K562 (cell line): Measurements from ENCODE around the gene TUT4. TPM values are rescaled to one million over a fixed set of nuclear protein-coding genes. Genes with fewer than 3 reads are reported as not detected.

Experiments used
- ADNP ChIP-seq: fragments of 200-800 bp; sonication (Bioruptor generic); IDR thresholded peaks from 2 replicates; pipeline ENCODE4 v1.6.1; 2016; ENCODE audit warnings: missing genetic modification characterization, missing compliant biosample characterization
- CTBP1 ChIP-seq: fragments of 450-650 bp; IDR thresholded peaks from 2 replicates; pipeline ENCODE4 v1.6.1; 2016; ENCODE audit warnings: borderline replicate concordance
- ETV5 ChIP-seq: sonication (generic); formaldehyde crosslinking; IDR thresholded peaks from 2 replicates; pipeline ENCODE4 v1.4.0; 2020; ENCODE audit warnings: low read depth, mild to moderate bottlenecking, missing genetic modification reagents
- HMGN3 ChIP-seq: IDR thresholded peaks from 2 replicates; pipeline ENCODE4 v1.6.1; 2011; ENCODE audit warnings: borderline replicate concordance, low read depth, mild to moderate bottlenecking, mixed read lengths, low read length; ENCODE audit not compliant: insufficient read length; ENCODE audit errors: extremely low read depth
- KLF16 ChIP-seq: IDR thresholded peaks from 2 replicates; pipeline ENCODE4 v1.6.1; 2016; ENCODE audit warnings: antibody characterized with exemption
- MED1 ChIP-seq: sonication (generic); formaldehyde crosslinking; IDR thresholded peaks from 2 replicates; pipeline ENCODE4 v1.8.1; 2023; ENCODE audit warnings: missing genetic modification reagents, borderline replicate concordance
- MTA3 ChIP-seq: fragments of 450-650 bp; formaldehyde crosslinking; IDR thresholded peaks from 2 replicates; pipeline ENCODE4 v1.6.1; 2017; ENCODE audit warnings: mild to moderate bottlenecking, borderline replicate concordance
- MYC ChIP-seq, 2 experiments: fragments of 250-450 bp in 1 of 2; sonication (Bioruptor Pico) in 1 of 2; IDR thresholded peaks; 2 replicates each; pipeline versions ENCODE4 v1.5.1 to v1.6.1; 2012 to 2021; ENCODE audit warnings: low read depth in 2 of 2, borderline replicate concordance in 1 of 2, improper control_type of control experiment in 1 of 2, low read length in 1 of 2, mild to moderate bottlenecking in 1 of 2, moderate library complexity in 1 of 2
- NONO ChIP-seq, 2 experiments: fragments of 200-400 bp in 1 of 2; fragments of 450-650 bp in 1 of 2; formaldehyde crosslinking in 1 of 2; IDR thresholded peaks; 2 replicates each; pipeline ENCODE4 v1.6.1; 2017; ENCODE audit warnings: low read depth in 2 of 2, mild to moderate bottlenecking in 2 of 2, moderate library complexity in 2 of 2, low read length in 1 of 2
- PHTF2 ChIP-seq: fragments of 250-450 bp; sonication (Bioruptor Pico); IDR thresholded peaks from 2 replicates; pipeline ENCODE4 v1.5.0; 2021; ENCODE audit warnings: mild to moderate bottlenecking
- PML ChIP-seq: IDR thresholded peaks from 2 replicates; pipeline ENCODE4 v1.6.1; 2012; ENCODE audit warnings: low read length, inconsistent platforms
- RAD21 ChIP-seq, 2 experiments: fragments of 250-450 bp in 1 of 2; fragments of 450-650 bp in 1 of 2; sonication (Bioruptor Pico) in 1 of 2; formaldehyde crosslinking in 1 of 2; IDR thresholded peaks in 1 of 2; conservative IDR thresholded peaks in 1 of 2; 2 replicates each; pipeline versions ENCODE4 v1.4.0 to v1.8.0; 2020 to 2022; ENCODE audit warnings: mild to moderate bottlenecking in 2 of 2, moderate library complexity in 1 of 2
- RBFOX2 ChIP-seq: fragments of 200-400 bp; formaldehyde crosslinking; IDR thresholded peaks from 2 replicates; pipeline ENCODE4 v1.6.1; 2017; ENCODE audit warnings: low read depth, mild to moderate bottlenecking, low read length, moderate library complexity
- SIN3B ChIP-seq: fragments of 450-650 bp; IDR thresholded peaks from 2 replicates; pipeline ENCODE4 v1.6.1; 2017; ENCODE audit warnings: low read depth, mild to moderate bottlenecking, moderate library complexity
- WHSC1 ChIP-seq: IDR thresholded peaks from one replicate; pipeline ENCODE4 v1.6.1; 2012; ENCODE audit warnings: low read length, control low read depth, inconsistent platforms
- ZFX ChIP-seq: sonication (generic); formaldehyde crosslinking; IDR thresholded peaks from 2 replicates; pipeline ENCODE4 v1.8.0; 2022; ENCODE audit warnings: mild to moderate bottlenecking, missing genetic modification reagents, moderate library complexity
- ZNF140 ChIP-seq: fragments of 250-450 bp; sonication (Bioruptor Pico); IDR thresholded peaks from 2 replicates; pipeline ENCODE4 v1.8.0; 2021; ENCODE audit warnings: moderate library complexity, mild to moderate bottlenecking, inconsistent platforms
- ZNF146 ChIP-seq: IDR thresholded peaks from one replicate; pipeline ENCODE4 v1.6.1; 2018; ENCODE audit warnings: missing compliant biosample characterization; ENCODE audit not compliant: unreplicated experiment
- ZNF589 ChIP-seq: fragments of 200-800 bp; sonication (Bioruptor generic); IDR thresholded peaks from 2 replicates; pipeline ENCODE4 v1.6.1; 2016; ENCODE audit warnings: low read depth, missing genetic modification characterization, missing compliant biosample characterization
- polyA plus RNA-seq, 8 experiments: library from polyadenylated mRNA; depleted of rRNA in 4 of 8; stranded (reverse) in 5 of 8; unstranded in 3 of 8; fragments of >200 nt; fragmentation: Nextera tagmentation in 2 of 8; fragmentation: Illumina TruSeq in 1 of 8; extraction: Ambion mirVana in 2 of 8; extraction: Trizol in 1 of 8; gene quantifications; 2 replicates each; pipeline versions ENCODE4 v1.2.1 to v1.2.3, GENCODE V29; 2011 to 2014; ENCODE audit warnings: inconsistent platforms in 1 of 8, missing spikeins in 1 of 8
- total RNA-seq, 7 experiments: library from RNA; depleted of rRNA in 6 of 7; stranded (reverse); fragments of >200 nt in 6 of 7; fragmentation: Illumina TruSeq in 2 of 7; extraction: Trizol in 2 of 7; gene quantifications; 2 replicates each; pipeline versions ENCODE4 v1.2.1 to v1.2.3, GENCODE V29; 2011 to 2021; ENCODE audit warnings: low replicate concordance in 1 of 7
- TF ChIP-seq, protein P1 (sequence below): fragments of 450-650 bp; IDR thresholded peaks from 2 replicates; pipeline ENCODE4 v1.6.1; 2017; ENCODE audit warnings: antibody characterized with exemption, mild to moderate bottlenecking
- TF ChIP-seq, protein P2 (sequence below): sonication (generic); formaldehyde crosslinking; IDR thresholded peaks from 2 replicates; pipeline ENCODE4 v1.9.0; 2022; ENCODE audit warnings: mild to moderate bottlenecking, missing genetic modification reagents

TUT4 gene
- total and polyA plus RNA-seq, 9 of the 15 experiments (the other 6 are each of a cell fraction or from before 2014, with no cell fraction given) = 15.8 to 53.5 (median 36.7) TPM

DNA sequence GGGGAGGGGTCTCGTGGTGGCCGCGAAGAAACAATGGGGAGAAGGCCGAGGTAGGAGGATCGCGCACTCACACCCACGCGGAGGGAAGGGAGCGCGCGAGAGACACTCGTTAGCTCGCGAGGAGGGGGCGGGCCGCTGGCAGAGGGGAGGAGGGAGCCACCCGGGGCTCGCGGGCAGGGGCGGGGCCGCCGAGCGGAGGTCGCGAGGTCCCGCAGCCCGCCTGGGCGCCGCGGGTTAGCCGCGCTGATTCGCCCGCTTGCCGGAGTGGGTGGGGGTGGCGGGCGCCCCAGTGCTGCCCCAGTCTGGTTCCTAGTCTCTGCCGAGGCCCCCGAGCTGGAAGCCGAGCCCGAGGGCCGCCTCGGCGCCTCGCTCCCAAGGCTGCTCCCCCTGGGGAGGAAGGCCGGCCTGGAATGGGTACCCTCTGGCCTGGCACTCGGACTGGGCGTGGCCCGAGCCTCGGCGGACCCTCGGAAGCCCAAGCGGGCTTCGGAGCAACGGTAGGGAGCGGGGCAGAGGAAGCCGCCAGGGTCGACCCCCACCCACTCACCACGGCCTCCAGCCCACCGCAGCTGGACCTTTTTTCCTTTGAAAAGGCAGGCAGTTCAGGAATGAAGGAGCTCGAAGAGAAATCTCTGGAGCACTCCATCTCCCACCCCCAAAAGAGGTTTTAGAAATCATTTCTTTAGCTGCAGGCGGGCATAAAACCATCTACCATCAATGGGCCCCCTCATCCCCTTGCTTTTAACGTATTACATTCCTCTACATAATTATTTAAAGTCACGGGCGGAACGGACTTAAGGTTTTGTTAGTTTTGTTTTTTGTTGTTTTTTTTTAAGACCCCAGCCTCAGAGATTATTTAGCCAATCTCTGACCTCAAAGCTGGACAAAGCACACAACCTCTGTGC lies 722 bp upstream of the TUT4 start (continued):
- TF ChIP-seq, protein P1, sequence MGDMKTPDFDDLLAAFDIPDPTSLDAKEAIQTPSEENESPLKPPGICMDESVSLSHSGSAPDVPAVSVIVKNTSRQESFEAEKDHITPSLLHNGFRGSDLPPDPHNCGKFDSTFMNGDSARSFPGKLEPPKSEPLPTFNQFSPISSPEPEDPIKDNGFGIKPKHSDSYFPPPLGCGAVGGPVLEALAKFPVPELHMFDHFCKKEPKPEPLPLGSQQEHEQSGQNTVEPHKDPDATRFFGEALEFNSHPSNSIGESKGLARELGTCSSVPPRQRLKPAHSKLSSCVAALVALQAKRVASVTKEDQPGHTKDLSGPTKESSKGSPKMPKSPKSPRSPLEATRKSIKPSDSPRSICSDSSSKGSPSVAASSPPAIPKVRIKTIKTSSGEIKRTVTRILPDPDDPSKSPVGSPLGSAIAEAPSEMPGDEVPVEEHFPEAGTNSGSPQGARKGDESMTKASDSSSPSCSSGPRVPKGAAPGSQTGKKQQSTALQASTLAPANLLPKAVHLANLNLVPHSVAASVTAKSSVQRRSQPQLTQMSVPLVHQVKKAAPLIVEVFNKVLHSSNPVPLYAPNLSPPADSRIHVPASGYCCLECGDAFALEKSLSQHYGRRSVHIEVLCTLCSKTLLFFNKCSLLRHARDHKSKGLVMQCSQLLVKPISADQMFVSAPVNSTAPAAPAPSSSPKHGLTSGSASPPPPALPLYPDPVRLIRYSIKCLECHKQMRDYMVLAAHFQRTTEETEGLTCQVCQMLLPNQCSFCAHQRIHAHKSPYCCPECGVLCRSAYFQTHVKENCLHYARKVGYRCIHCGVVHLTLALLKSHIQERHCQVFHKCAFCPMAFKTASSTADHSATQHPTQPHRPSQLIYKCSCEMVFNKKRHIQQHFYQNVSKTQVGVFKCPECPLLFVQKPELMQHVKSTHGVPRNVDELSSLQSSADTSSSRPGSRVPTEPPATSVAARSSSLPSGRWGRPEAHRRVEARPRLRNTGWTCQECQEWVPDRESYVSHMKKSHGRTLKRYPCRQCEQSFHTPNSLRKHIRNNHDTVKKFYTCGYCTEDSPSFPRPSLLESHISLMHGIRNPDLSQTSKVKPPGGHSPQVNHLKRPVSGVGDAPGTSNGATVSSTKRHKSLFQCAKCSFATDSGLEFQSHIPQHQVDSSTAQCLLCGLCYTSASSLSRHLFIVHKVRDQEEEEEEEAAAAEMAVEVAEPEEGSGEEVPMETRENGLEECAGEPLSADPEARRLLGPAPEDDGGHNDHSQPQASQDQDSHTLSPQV = peak; percentile 62
- TF ChIP-seq WHSC1 (no peak), MTA3 (peak; percentile 82; the same call in 1 of the 2 replicates), ZNF140 (CRISPR knock-in tag) (no peak), NONO (IDR thresholded peaks at IDR 0.05; ENCODE audit: low read depth in 2 of 2, low read length in 1 of 2) (peak; percentile 60 to 75; a peak in 3 of 4 replicates), ZNF146 (CRISPR knock-in tag) (peak; percentile 6), PML (peak; percentile 55; the same call in 1 of the 2 replicates), KLF16 (no peak), MYC (IDR thresholded peaks at IDR 0.05; ENCODE audit: low read depth, low read length) (peak; percentile 83), MYC (CRISPR knock-in tag; IDR thresholded peaks at IDR 0.05; ENCODE audit: borderline replicate concordance, low read depth) (peak; percentile 70; the same call in 1 of the 2 replicates), MED1 (CRISPR knock-in tag) (no peak), SIN3B (0 out of 2 replicates have a peak, but pooled peaks have one; percentile 28), RAD21 (CRISPR knock-in tag; conservative IDR thresholded peaks at IDR 0.05 in 1 of 2, IDR thresholded peaks at IDR 0.05 in 1 of 2) (0 out of 4 replicates have a peak, but pooled peaks of 1 of the 2 experiments have one; percentile 14), CTBP1 (peak; percentile 53; the same call in 1 of the 2 replicates), ZNF589 (CRISPR knock-in tag) (no peak), ZFX (no peak; the same call in 1 of the 2 replicates), ADNP (no peak), RBFOX2 (peak; percentile 83), PHTF2 (CRISPR knock-in tag) (no peak), HMGN3 (peak; percentile 78), ETV5 (no peak)
- TF ChIP-seq, protein P2, sequence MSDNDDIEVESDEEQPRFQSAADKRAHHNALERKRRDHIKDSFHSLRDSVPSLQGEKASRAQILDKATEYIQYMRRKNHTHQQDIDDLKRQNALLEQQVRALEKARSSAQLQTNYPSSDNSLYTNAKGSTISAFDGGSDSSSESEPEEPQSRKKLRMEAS = 0 out of 2 replicates have a peak, but pooled peaks have one; percentile 39
